Muscle layer of duodenum (tissue), 2 donors: Measurements from ENCODE around the gene ANKHD1.
A peak's percentile ranks its signal among the peaks of the same experiment; 100 is the strongest.
"Not testable (repeated sequence)": the region's sequence is repeated elsewhere in the genome, so short reads cannot be mapped to it uniquely, and the experiment has no call there.

Experiments used
- H3K27ac ChIP-seq: one replicate; pipeline ENCODE4 v1.7.0; 2013; ENCODE audit warnings: mild to moderate bottlenecking, low read length
- H3K27me3 ChIP-seq: one replicate; pipeline ENCODE4 v1.7.0; 2013; ENCODE audit warnings: low read depth, mild to moderate bottlenecking, control low read depth, low read length
- H3K36me3 ChIP-seq, 2 donors: one replicate each; pipeline ENCODE4 v1.7.0; 2013; ENCODE audit warnings: low read length in 2 of 2, control low read depth in 1 of 2, mild to moderate bottlenecking in 1 of 2; ENCODE audit not compliant: insufficient read depth in 2 of 2, control insufficient read depth in 1 of 2
- H3K4me1 ChIP-seq, 2 donors: one replicate each; pipeline ENCODE4 v1.7.0; 2013; ENCODE audit warnings: low read length in 2 of 2, mild to moderate bottlenecking in 2 of 2, control low read depth in 1 of 2, moderate library complexity in 1 of 2; ENCODE audit not compliant: insufficient read depth in 2 of 2, control insufficient read depth in 1 of 2
- H3K4me3 ChIP-seq, 2 donors: one replicate each; pipeline ENCODE4 v1.7.0; 2013; ENCODE audit warnings: low read length in 2 of 2, low read depth in 1 of 2, mild to moderate bottlenecking in 1 of 2
- H3K9me3 ChIP-seq, 2 donors: one replicate each; pipeline ENCODE4 v1.7.0; 2013; ENCODE audit warnings: low read length in 2 of 2, control low read depth in 1 of 2, mild to moderate bottlenecking in 1 of 2; ENCODE audit not compliant: control insufficient read depth in 1 of 2
- donor health status: healthy.

ANKHD1 gene

GRCh38 chr5:140403613-140404012 is 2.0 kb downstream of the ANKHD1 start:
- Histone ChIP-seq H3K36me3 (no peaks in the 10 kb centered on the region), H3K4me3 (peak overlapping the region; percentile 93 to 99), H3K9me3 (no peaks in the 10 kb centered on the region), H3K27ac (no peak overlapping the region), H3K27me3 (no peaks in the 10 kb centered on the region), H3K4me1 (peaks cover 0 to 42% of the 10 kb centered on the region in 2 donors)

GRCh38 chr5:140408750-140409241 is 7.2 kb downstream of the ANKHD1 start:
- Histone ChIP-seq H3K4me1 (peaks cover 0 to 37% of the 10 kb centered on the region in 2 donors), H3K27ac (no peak overlapping the region), H3K4me3 (no peak overlapping the region)

DNA sequence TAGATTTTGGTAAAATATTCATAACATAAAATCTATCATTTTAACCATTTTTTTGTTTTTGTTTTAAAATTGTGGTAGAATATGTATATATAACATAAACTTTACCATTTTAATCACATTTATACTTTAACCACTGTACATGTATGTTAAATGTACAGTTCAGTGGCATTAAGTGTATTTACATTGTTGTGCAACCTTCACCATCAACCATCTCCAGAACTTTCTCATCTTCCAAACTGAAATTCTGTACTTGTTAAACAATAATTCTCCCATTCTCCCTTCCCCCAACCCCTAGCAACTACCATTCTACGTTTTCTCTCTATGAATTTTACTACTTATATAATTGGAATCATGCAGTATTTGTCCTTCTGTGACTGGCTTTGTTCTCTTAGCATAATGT is 11.6 kb downstream of the ANKHD1 start:
- H3K27ac ChIP-seq, result no peak overlapping the region
- H3K4me3 ChIP-seq, result no peak overlapping the region
- H3K9me3 ChIP-seq, result no peaks in the 10 kb centered on the region
- H3K36me3 ChIP-seq, result no peaks in the 10 kb centered on the region
- no peaks in the 10 kb centered on the region for H3K27me3 ChIP-seq
- H3K4me1 ChIP-seq, result peaks cover 0 to 14% of the 10 kb centered on the region in 2 donors

More at GRCh38 chr5:140408750-140409241, 7.2 kb downstream of the ANKHD1 start:
- Histone ChIP-seq H3K9me3 (no peaks in the 10 kb centered on the region), H3K36me3 (no peaks in the 10 kb centered on the region), H3K27me3 (no peaks in the 10 kb centered on the region)

DNA sequence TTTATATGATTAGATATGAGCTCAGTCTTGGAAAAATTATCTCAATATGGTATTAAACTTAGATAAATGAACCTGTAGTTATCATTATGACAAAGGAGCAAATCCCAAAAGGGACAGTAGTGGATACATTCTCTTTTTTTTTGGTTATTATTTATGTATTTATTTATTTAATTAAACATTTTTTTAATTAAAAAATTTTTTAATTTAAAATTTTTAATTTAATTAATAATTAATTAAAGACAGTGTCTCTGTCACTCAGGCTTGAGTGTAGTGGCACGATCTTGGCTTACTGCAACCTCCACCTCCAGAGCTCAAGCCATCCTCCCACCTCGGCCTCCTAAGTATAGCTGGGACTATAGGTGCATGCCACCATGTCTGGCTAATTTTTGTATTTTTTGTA is 15.6 kb downstream of the ANKHD1 start:
- Histone ChIP-seq H3K36me3 (no peaks in the 10 kb centered on the region), H3K4me3 (no peak overlapping the region), H3K27ac (no peak overlapping the region), H3K9me3 (no peaks in the 10 kb centered on the region), H3K4me1 (peaks cover 0 to 11% of the 10 kb centered on the region in 2 donors), H3K27me3 (no peaks in the 10 kb centered on the region)

DNA sequence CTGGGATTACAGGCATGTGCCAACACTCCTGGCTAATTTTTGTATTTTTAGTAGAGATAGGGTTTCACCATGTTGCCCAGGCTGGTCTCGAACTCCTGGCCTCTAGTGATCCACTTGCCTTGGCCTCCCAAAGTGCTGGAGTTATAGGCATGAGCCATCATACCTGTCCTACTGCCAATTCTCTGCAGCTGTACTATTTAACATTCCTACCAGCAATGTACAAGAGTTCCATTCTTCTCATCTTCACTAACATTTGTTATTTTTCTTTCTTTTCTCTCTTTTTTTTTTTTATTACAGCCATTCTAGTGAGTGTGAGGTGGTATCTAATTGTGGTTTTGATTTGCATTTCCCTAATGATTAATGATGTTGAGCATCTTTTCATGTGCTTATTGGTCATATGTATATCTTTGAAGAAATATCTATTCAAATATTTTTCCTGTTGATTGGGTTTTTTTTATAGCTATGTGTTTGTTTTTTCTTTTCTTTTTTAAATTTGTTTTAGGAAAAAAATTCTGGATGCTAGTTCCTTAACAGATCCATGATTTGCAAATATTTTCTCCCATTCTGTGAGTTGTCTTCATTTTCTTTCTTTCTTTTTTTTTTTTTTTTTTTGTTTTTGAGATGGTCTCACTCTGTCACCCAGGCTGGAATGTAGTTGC is 17.4 kb downstream of the ANKHD1 start:
- Histone ChIP-seq H3K27ac (no peak overlapping the region), H3K36me3 (no peaks in the 10 kb centered on the region), H3K27me3 (no peaks in the 10 kb centered on the region), H3K9me3 (no peaks in the 10 kb centered on the region), H3K4me1 (peaks cover 0 to 11% of the 10 kb centered on the region in 2 donors), H3K4me3 (no peak overlapping the region)

DNA sequence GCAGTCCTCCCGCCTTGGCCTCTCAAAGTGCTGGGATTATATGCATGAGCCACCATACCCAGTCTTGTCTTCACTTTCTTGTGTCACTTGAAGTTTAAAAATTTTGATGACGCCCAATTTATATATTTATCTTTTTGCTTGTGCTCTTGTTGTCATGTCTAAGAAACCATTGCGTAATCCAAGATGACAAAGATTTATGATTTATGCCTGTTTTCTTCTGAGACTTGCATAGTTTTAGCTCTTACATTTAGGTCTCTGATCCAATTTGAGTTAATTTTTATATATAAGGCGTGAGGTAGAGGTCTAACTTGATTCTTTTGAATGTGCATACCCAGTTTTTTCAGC is 18.6 kb downstream of the ANKHD1 start:
- no peaks in the 10 kb centered on the region for H3K9me3 ChIP-seq
- no peak overlapping the region for H3K27ac ChIP-seq
- H3K4me1 ChIP-seq, result peaks cover 0 to 11% of the 10 kb centered on the region in 2 donors
- no peaks in the 10 kb centered on the region for H3K27me3 ChIP-seq
- no peak overlapping the region for H3K4me3 ChIP-seq
- no peaks in the 10 kb centered on the region for H3K36me3 ChIP-seq

GRCh38 chr5:140420665-140421361 is 19.2 kb downstream of the ANKHD1 start:
- Histone ChIP-seq H3K4me3 (no peak overlapping the region), H3K9me3 (no peaks in the 10 kb centered on the region), H3K4me1 (peaks cover 0 to 11% of the 10 kb centered on the region in 2 donors), H3K27ac (no peak overlapping the region), H3K27me3 (no peaks in the 10 kb centered on the region), H3K36me3 (no peaks in the 10 kb centered on the region)

DNA sequence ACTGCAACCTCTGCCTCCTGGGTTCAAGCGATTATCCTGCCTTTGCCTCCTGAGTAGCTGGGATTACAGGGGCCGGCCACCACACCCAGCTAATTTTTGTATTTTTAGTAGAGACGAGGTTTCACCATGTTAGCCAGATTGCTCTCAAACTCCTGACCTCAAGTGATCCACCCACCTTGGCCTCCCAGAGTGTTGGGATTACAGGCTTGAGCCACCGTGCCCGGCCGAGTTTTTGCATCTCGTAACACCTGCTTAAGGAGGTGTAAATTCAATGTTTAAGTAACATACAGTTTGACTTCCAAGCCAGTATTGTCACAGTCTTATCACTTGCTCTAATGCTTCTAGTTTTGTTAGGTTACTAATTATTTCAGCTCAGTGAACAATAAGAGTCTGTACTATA is 19.7 kb downstream of the ANKHD1 start:
- H3K36me3 ChIP-seq, H3K9me3 ChIP-seq, H3K27me3 ChIP-seq, H3K27ac ChIP-seq, H3K4me3 ChIP-seq: not testable (repeated sequence)
- H3K4me1 ChIP-seq, result peaks cover 0 to 11% of the 10 kb centered on the region in 2 donors

- Histone ChIP-seq H3K27me3 (no peaks in the 10 kb centered on the region), H3K27ac (no peak overlapping the region), H3K4me1 (peaks cover 0 to 11% of the 10 kb centered on the region in 2 donors), H3K36me3 (no peaks in the 10 kb centered on the region), H3K9me3 (no peaks in the 10 kb centered on the region), H3K4me3 (no peak overlapping the region)
Measured at GRCh38 chr5:140423609-140424008, 22.0 kb downstream of the ANKHD1 start.

- Histone ChIP-seq H3K4me1 (peaks cover 0 to 11% of the 10 kb centered on the region in 2 donors), H3K27ac (no peak overlapping the region), H3K27me3 (no peaks in the 10 kb centered on the region), H3K36me3 (no peaks in the 10 kb centered on the region), H3K9me3 (no peaks in the 10 kb centered on the region), H3K4me3 (no peak overlapping the region)
Measured at GRCh38 chr5:140424135-140424534, 22.5 kb downstream of the ANKHD1 start.

GRCh38 chr5:140427726-140428125 is 26.1 kb downstream of the ANKHD1 start:
- H3K27me3 ChIP-seq, H3K27ac ChIP-seq, H3K36me3 ChIP-seq, H3K4me3 ChIP-seq, H3K4me1 ChIP-seq, H3K9me3 ChIP-seq: not testable (repeated sequence)
